HFF-Myc (cell line): Measurements from ENCODE around the gene DNAH14.

ENCODE experiments used
- DNase-seq: peaks from one replicate; pipeline ENCODE4 v3.0.0-alpha.2; 2011; ENCODE audit warnings: low read depth; ENCODE audit errors: extremely low read depth
- H3K4me3 ChIP-seq: replicated peaks from 2 replicates; pipeline ENCODE4 v1.5.1; 2011; ENCODE audit warnings: low read depth, mild to moderate bottlenecking, control low read depth, low read length
- CTCF ChIP-seq: IDR thresholded peaks from 2 replicates; pipeline ENCODE4 v1.5.1; 2012; ENCODE audit warnings: mild to moderate bottlenecking, low read depth, low read length, control low read depth; ENCODE audit errors: missing control alignments

The DNAH14 gene

GRCh38 chr1:225342695-225343094 lies 413.2 kb downstream of the DNAH14 start:
- no peak for DNase-seq
- no peak overlapping the region for H3K4me3 ChIP-seq
- TF ChIP-seq CTCF = no peak

GRCh38 chr1:225343618-225344017 lies 414.1 kb downstream of the DNAH14 start:
- H3K4me3 ChIP-seq = no peak overlapping the region
- no peak for DNase-seq
- TF ChIP-seq CTCF = peak; percentile 4

- no peak overlapping the region for H3K4me3 ChIP-seq
- DNase-seq = no peak
These were observed 417.7 kb downstream of the DNAH14 start for GRCh38 chr1:225347123-225347683.

GRCh38 chr1:225348400-225348799 lies 418.9 kb downstream of the DNAH14 start:
- DNase-seq = no peak
- no peak for TF ChIP-seq CTCF

More at GRCh38 chr1:225347123-225347683, 417.7 kb downstream of the DNAH14 start:
- no peak for TF ChIP-seq CTCF

GRCh38 chr1:225349826-225350225 lies 420.4 kb downstream of the DNAH14 start:
- no peak for DNase-seq
- H3K4me3 ChIP-seq = no peak overlapping the region
- no peak for TF ChIP-seq CTCF

More at GRCh38 chr1:225348400-225348799, 418.9 kb downstream of the DNAH14 start:
- no peak overlapping the region for H3K4me3 ChIP-seq

GRCh38 chr1:225350872-225351271 lies 421.4 kb downstream of the DNAH14 start:
- no peak for TF ChIP-seq CTCF
- no peak overlapping the region for H3K4me3 ChIP-seq
- DNase-seq = no peak

- DNase-seq = no peak
- H3K4me3 ChIP-seq = no peak overlapping the region
- TF ChIP-seq CTCF = no peak
These were observed 425.4 kb downstream of the DNAH14 start for GRCh38 chr1:225354906-225355305.
